HG03108 (cell line): ENCODE data around the gene FHIT.
"Not testable (repeated sequence)": the region's sequence is repeated elsewhere in the genome, so short reads cannot be mapped to it uniquely, and the experiment has no call there.

ENCODE experiments used
- ATAC-seq: cut with Tn5 transposase; IDR thresholded peaks from one replicate; pipeline ENCODE4 v1.9.1; 2021; ENCODE audit warnings: moderate library complexity; ENCODE audit not compliant: unreplicated experiment

The FHIT gene

DNA sequence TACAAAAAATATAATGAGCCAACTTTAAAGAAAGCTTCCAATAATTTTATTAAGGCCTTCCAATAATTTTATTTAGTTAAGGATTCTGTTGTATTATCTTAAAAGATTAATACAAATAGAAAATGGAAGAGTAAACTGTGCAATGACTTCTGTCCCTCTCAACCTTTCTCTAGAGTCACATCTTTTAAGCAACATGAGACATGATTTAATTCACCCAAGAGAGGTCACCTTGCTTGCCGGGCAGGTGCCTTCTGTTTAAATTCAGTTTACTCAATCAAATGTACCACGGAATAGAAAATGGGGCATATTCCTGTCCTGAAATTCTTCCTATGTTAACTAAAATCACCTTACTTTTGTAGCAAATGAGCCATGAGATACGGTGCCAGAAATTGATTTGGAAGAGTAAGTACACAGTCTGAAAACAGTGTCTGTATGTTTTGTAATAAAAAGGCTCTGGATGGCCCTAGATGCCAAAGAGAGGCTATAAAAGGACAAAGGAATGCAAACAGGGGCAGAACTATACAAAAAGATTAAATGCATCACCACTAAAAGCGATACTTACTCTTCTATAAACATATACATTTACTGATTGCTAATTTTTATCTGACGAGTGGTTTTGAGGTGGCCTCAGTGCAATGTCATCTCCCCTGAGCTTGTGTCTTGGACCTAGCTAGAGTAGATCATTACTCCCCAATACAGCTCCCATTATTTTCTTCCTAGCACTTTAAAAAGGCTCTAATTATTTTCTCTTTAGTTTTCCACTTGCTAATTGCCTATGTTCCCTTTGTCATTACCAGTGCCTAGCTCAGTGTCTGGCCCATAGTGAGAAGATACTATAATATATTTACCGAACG is 134.0 kb downstream of the FHIT start:
- no peak for ATAC-seq

DNA sequence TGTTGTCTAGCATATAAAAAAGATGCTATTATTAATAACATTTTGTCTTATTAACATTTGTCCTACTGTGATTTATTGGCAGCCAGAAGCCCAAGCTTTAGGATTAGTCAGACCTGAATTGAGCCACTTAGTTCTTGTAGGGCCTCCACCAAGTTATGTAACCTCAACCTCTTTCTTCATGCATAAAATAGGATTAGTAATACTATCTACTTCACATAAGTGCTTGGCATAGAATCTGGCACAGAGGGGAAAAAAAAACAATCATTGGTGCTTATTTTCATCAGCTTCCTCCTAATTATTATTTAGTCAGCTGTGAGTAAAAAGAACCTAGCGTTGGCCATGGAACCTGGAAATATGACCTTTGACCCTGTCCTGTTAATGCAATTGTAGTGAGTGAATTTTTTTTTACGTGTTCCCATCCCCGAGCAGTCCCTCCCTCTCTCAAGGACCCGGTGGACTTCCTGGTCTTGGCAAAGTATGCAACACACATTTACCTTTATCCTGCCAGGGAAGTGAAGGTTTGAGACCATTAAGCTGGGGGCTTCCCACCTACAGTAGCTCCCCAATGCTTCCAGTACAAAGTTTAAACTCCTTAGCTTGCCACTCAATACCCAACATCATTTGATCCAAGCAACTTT is 136.8 kb downstream of the FHIT start:
- no peak for ATAC-seq

DNA sequence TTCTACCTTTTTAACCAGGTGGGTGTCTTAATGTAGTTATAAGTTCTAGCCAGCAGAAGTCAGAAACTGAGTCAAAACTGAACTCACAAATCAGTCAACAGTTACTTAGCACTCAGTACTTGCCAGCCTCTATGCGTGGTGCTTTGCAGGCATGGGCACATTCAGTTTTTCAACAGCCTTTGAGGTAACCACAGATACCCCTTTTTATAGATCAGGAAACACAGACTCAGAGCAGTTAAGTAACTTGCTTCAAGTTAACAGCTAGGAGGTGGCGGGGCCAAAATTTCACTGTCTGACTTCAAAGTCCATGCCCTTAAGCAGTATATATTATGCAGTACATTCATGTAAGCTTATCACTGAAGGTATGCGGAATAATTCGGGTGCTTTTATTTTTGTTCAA is 139.4 kb downstream of the FHIT start:
- ATAC-seq, result peak; percentile 61

DNA sequence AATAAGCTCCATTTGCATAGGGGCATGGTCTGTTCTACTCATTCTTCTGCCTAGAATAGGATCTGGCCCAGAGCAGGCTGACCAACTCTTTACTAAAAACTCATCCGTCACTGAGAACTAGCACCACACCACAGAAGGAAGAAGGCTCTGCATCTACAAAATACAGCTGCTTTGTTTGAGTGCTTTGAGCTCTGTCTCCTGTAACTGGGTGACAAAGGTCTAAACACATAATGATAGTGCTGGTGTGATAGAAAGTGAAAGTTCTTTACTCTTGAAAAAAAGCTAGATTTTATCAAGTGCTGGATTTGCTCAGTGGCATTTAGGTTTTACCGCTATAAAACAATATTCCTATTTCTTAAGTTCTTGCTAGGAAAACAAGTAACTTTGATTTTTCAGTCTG is 140.7 kb downstream of the FHIT start:
- ATAC-seq, result no peak

DNA sequence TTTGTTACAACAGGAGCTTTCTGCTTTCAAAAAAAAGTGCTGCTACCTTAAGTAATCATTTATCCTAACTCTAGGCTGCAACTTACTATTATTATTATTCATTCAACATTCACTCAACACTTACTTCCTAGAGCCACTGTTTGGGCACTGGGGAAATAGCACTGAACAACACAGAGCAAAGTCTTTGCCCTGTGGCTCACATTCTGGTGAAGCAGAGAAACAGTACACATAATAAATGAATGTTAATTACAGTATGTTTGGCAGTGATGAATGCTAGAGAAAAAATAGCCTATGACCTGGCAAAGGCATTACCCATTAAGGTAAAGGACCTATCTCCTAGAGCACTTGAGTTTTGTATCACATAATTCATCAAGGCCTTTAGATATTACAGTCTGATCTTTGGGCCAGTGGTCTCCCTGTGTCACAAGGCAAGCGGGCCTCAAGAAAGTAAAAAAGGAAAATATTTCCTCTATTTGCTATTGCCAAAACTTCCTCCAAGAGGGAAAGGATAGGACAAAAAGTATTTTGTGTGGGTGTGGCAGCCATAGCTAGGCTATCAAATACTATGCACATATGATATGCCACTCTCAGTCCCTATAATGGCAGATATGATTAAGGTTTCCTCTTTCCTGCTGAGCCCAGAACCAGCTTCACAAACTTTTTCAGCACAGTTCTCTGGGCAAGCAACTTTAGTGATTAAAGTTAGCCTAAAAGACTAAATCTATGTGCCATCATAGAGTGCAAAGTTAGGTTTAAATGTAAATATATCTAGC is 142.8 kb downstream of the FHIT start:
- ATAC-seq, result no peak

DNA sequence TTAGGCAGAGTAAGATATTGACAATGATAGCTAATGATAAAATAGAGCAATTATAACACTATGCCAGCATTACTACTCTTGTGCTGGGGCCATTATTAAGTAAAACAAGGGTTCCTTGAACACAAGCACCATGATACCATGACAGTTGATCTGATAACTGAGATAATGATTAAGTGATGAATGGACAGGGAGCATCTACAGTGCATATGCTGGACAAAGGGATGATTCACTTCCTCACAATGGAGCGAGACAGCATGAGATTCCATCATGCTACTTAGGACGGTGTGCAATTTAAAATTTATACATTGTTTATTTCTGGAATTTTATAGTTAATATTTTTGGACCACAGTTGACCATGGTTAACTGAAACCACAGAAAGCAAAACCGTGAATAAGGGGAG is 156.6 kb downstream of the FHIT start:
- ATAC-seq, result no peak

DNA sequence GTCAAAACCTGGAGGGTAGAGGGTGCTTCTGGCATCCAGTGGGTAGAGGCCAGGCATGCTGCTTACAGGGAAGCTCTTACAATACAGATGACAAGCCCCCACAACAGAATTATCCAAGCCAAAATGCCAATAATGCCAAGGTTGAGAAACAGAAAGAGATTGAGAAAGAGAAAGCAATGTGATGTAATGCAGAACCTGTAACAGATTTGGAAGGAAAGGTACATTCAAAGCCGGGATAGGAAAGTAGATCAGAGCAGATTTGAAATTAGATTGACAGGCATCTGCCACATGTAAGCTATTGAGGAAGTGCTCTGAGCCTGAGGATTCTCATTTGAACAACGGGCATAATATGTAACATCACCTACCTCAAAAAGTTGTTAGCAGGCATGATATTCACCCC is 157.9 kb downstream of the FHIT start:
- no peak for ATAC-seq

DNA sequence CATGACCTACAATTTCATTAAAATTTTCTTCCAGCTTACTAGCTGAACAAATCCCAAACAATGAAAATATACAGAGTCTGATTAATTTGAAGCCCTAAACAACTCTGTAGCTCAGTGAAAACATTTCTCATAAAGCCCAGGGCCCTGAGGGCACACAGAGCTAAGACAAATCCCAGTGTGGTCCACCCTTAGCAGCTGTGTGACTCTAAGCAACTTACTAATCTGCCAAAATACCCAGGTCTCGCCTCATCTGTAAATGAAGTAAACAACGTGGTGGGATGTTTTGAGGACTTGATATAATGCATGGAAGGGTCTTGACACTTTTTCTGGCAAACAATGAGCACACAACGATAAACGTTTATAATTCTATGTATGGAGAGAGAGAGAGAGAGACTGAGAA is 158.4 kb downstream of the FHIT start:
- no peak for ATAC-seq

DNA sequence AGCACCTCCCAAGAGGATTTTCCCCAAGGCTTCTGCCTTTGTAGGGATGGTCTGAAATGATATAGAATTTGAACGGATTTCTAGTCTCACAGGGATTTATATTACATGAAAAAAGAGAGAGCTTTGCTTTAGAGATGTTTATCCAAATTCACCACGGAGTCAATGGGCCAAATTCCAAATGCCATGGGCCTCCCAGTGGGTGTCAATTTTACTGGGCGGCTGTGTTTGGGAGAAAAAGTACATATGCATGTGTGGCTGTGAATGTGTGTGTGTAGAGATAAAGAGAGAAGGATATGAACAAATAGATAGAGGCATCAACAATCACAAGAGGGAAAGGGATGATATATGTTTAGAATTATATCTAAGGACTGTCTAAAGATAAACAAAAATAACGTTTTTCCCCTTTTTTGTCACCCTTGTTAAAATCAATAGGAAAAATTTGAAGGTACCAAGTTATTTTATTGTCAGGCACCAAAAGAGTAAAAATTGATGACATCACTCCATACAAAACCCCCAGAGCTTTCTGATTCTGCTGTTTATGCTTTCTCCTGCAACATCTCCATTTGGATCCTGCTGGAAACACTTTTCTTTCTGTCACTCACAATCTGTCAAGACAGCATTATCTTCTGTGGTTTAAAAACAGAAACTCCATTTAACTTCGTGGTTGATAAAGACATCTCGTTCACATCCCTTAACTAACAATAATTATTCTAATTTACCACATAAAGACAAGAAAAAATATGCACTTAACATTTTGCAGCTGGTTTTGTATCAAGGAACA is 160.7 kb downstream of the FHIT start:
- ATAC-seq, result no peak

DNA sequence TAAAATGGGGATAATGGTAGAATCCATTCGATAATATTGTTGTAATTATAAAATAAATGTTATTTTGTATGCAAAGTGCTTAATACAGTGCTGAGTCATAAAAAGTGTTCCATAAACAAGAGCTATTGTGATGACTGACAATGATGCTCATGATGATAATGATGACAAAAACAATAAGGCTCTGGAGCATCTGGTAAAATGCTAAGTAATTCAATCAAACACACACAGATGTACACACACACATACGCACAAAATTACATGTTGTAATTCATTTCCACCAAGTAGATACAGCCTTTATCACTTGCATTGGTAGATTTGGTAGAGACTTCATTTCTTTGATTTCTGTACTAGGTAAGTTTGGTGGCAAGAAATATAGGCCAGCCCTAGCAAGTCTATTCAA is 163.8 kb downstream of the FHIT start:
- ATAC-seq, result no peak

DNA sequence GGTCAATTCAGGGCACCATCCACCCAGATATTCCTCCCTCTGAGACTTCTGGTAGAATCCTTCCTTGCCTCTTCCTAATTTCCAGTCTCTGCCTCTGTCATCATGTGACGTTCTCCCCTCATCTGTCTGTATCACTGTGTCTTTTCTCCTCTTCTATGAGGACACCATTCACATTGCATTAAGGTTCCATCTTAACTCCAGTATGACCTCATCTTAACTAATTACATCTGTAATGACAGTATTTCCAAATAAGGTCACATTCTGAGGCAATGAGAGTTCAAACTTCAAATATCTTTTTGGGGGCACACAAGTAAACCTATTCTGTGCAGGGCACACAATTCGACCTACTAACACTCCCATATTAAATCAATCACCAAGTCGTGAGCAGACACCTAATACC is 169.7 kb downstream of the FHIT start:
- no peak for ATAC-seq

DNA sequence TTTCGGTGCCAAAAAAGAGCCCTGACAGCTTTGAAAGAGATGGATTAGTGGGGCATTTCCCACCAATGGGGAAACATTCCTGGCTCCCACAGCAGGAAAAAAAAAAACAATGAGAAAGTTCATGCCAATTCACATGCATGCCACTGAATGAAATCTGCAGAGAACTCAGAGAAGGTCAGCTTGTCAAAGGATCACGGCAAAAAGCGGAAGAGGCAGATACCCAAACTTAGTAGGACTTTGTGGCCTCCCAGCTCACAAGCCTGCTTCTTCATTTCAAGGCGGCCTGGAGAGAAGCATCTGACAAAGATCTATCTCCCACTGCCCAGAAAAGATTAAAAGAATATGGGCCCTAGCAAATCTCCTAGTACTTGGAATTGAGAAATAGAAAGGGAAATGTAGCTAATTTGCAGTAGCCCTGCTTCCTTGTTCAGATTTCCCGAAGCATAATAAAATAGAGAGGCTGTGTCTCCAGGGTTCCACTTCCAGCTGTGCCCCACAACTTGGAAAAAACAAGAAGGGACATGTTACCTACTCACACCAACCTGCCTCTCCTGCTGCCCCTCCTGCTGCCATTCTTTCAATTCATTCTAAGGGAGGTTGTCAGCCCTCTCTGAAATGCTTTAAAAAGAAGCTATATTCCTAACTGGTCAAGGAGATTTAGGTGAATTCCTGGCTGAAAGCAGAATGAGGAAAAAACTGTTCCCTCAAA is 170.4 kb downstream of the FHIT start:
- ATAC-seq, result no peak

DNA sequence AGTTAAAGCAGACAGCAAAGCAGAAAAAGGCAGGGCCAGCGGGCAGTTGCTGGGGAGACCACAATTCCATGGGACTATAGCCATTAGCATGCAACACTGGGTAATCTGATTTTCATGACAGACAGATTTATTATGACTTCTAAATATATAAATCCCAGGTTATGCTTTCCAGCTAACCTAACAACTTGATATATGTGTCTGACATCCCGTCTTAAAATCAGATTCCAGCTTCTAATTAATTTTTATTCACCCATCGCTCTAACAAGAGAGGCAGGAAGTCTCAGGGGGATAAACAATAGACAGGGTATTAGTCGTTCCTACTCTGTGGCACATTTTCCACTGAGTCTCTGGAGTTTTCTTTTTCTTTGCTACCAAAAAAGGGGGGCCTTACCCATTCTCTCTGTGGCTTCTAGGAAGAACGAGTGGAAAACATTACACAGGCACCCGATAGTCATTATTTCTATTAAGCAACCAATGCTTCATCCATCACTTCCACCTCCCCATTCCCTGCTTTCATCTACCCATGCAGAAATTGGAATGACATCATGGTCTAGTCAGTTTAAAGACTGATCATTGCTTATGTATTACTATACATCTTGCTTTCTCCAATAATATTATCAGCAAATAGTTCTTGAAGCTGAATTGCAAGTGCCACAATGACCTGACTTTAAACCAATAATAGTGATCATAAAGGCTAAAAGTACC is 173.1 kb downstream of the FHIT start:
- ATAC-seq, result no peak

DNA sequence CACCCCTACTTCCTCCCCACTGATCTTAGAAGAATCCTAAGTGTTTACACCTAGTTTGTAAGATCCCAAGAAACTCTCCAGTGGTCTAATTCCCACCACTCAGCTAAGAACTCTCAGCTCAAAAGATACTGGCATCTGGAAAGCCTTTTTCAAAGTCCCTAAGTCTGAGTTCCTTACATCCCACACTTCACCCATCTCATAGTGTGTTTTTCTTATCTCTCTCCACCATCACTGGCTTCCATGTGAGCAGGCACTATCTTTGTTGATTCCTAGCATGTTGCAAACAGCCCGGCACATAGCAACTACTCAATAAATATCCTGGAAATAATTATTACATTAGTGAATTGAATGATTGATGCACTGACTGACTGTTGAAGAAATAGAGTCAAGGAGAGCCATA is 173.7 kb downstream of the FHIT start:
- ATAC-seq, result no peak

DNA sequence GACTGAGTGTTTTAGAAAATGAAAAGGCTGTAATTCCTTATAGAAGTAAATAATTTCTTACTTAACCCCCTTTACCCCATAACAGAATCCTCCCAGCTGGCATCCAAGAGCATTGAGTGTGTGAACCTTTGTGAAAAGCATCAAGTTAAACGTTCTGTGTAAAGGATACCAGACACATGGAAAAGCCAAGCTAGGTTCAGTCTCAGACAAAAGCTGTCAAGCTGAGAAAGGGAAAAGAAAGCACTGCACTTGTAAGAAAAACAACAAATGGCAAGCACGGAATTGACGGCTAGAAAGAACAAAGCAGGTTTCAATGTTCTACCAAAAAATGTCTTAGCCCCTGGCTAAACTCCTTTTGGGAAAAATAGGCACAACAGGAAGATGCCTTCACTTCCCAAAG is 176.5 kb downstream of the FHIT start:
- ATAC-seq, result no peak

DNA sequence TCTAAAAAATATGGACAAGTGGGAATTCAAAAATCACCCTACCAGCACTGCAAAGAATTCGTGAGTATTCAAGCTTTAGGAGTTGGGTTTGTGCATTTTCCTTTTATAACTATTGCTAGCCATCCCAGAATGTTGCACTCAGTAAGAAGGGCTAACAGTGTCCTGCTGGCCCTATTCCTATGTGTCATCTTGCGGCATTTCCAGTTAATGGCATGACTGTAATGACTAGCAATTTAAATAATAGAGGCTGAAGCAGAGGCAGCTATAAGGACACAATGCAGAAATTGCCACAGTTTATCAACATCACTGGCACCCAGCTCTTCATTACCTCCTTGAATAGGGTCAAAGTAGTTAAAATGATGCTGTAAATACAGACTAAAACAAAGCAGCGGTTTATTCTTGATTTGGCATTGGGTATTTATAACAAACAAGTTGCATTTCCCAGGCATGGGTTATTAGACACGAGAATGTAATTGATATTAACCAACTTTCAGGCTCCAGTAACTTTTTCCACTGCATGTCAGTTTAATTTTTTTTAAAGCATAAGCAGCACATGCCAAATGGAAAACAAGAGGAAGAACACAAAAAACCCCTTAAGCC is 177.6 kb downstream of the FHIT start:
- no peak for ATAC-seq

DNA sequence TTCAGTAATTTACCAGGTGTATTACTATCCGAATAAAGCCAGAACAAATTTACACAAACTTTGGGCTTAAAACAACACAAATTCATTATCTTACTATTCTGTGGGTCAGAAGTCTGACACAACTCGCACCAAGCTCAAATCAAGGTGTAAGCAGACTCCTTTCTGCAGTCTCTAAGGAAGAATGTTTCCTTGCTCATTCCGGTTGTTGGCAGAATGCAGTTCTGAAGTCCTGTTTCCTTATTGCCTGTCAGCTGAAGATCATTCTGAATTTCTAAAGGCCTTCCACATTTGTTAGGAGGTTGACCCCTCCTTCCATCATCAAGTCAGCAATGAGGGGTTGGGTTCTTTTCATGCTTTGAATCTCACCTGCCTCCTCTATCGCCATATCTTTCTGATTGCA is 183.2 kb downstream of the FHIT start:
- no peak for ATAC-seq

DNA sequence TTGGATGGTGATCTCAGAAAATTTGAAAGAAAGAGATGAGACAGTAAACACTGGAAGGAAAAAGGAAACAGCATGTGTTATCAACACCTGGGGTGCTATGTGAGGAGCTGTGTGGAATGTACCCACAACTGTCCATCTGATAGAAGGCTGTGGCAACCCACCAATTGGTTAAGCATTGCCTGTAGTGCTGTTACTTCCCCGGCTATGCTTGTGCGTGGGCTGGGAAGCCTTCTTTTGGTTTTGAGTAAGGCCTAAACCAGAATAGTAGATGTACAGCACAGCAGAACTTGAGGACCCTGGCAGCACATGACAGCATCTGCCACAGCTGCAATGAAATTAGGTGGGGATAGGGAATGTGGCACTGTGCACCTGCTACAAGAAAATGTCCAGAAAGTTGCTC is 184.5 kb downstream of the FHIT start:
- no peak for ATAC-seq

DNA sequence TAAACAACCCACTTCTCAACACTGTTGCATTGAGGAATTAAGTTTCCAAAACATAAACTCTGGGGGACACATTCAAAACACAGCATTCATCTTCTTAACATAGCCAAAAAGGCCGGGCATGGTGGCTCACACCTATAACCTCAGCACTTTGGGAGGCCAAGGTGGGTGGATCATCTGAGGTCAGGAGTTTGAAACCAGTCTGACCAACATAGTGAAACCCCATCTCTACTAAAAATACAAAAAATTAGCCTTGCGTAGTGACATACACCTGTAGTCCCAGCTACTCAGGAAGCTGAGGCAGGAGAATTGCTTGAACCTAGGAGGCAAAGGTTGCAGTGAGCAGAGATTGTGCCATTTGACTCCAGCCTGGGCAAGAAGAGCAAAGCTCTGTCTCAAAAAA is 185.0 kb downstream of the FHIT start:
- not testable (repeated sequence) for ATAC-seq
